SK-N-SH (cell line): Measurements from ENCODE around the gene ARAP2.

ENCODE experiments used
- EP300 ChIP-seq, 2 experiments: IDR thresholded peaks; 2 replicates each; pipeline versions ENCODE4 v1.4.0 to v1.6.1; 2012; ENCODE audit warnings: borderline replicate concordance in 1 of 2, low read depth in 1 of 2, low read length in 1 of 2
- EZH2phosphoT487 ChIP-seq: fragments of 200-600 bp; sonication (generic); IDR thresholded peaks from 2 replicates; pipeline ENCODE4 v1.6.1; 2017; ENCODE audit warnings: low read depth, mixed run types, mild to moderate bottlenecking, antibody characterized with exemption, moderate library complexity, borderline replicate concordance
- NFIC ChIP-seq: IDR thresholded peaks from 2 replicates; pipeline ENCODE4 v1.4.0; 2012; ENCODE audit warnings: borderline replicate concordance
- POLR2AphosphoS5 ChIP-seq: IDR thresholded peaks from 2 replicates; pipeline ENCODE4 v1.6.1; 2012; ENCODE audit warnings: low read depth, low read length
- RAD21 ChIP-seq: IDR thresholded peaks from 2 replicates; pipeline ENCODE4 v1.6.1; 2012; ENCODE audit warnings: mild to moderate bottlenecking, low read length
- SMC3 ChIP-seq: IDR thresholded peaks from 2 replicates; pipeline ENCODE4 v1.6.1; 2012; ENCODE audit warnings: low read depth, low read length, improper control_type of control experiment
- USF2 ChIP-seq: fragments of 150-350 bp; IDR thresholded peaks from 2 replicates; pipeline ENCODE4 v1.6.1; 2017; ENCODE audit warnings: antibody characterized with exemption, low read length, low read depth, borderline replicate concordance
- TF ChIP-seq, protein P1 (sequence below): IDR thresholded peaks from 2 replicates; pipeline ENCODE4; 2012
- TF ChIP-seq, protein P2 (sequence below): fragments of 200-600 bp; sonication (generic); IDR thresholded peaks from 2 replicates; pipeline ENCODE4 v1.6.1; 2017; ENCODE audit warnings: antibody characterized with exemption, mild to moderate bottlenecking, moderate library complexity

DNA sequence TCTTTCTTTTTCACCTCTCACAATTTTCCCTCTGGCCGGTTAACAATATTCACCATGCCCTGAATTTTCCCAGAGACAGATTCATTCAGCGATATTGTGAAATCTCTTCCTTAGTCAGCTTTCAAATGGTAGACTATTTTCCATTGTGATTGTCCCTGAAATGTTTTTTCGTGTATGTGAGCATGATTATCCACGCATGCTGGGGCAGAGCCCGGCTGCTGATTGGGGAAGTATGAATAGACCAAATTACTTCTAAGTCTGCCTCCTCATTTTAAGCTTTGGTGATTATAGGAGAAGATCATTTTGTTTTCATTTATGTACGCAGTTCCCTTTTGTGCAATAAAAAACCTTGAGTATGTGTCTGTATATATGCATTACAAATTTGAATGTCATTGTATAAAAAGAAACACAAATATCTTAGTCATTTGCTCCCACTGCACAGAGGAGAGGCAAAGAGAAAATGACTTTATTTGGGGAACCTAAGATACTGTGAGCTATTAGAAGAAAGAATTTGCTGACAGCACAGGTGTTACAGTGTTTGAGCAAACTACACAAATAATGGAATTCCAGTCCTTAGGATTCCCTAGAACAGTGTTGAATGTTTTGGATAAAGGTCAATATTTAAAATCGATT is 48.4 kb upstream of the ARAP2 start:
- TF ChIP-seq EZH2phosphoT487 (no peak), NFIC (no peak), EP300 (IDR thresholded peaks at IDR 0.05; ENCODE audit: borderline replicate concordance in 1 of 2, low read depth in 1 of 2, low read length in 1 of 2) (no peak), POLR2AphosphoS5 (no peak), SMC3 (no peak), RAD21 (no peak), USF2 (no peak)
- TF ChIP-seq, protein P1, sequence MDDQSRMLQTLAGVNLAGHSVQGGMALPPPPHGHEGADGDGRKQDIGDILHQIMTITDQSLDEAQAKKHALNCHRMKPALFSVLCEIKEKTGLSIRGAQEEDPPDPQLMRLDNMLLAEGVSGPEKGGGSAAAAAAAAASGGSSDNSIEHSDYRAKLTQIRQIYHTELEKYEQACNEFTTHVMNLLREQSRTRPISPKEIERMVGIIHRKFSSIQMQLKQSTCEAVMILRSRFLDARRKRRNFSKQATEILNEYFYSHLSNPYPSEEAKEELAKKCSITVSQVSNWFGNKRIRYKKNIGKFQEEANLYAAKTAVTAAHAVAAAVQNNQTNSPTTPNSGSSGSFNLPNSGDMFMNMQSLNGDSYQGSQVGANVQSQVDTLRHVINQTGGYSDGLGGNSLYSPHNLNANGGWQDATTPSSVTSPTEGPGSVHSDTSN = no peak
- TF ChIP-seq, protein P2, sequence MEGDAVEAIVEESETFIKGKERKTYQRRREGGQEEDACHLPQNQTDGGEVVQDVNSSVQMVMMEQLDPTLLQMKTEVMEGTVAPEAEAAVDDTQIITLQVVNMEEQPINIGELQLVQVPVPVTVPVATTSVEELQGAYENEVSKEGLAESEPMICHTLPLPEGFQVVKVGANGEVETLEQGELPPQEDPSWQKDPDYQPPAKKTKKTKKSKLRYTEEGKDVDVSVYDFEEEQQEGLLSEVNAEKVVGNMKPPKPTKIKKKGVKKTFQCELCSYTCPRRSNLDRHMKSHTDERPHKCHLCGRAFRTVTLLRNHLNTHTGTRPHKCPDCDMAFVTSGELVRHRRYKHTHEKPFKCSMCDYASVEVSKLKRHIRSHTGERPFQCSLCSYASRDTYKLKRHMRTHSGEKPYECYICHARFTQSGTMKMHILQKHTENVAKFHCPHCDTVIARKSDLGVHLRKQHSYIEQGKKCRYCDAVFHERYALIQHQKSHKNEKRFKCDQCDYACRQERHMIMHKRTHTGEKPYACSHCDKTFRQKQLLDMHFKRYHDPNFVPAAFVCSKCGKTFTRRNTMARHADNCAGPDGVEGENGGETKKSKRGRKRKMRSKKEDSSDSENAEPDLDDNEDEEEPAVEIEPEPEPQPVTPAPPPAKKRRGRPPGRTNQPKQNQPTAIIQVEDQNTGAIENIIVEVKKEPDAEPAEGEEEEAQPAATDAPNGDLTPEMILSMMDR = no peak
